Activated T-helper 2 cell treated with anti-CD3 and anti-CD28 coated beads, Interferon-gamma antibody, Interleukin-2, Interleukin-4, amounts not matched to agents 10 μg/mL and 5 μg/mL and 100 μg/mL, durations not matched to agents 14 hours and 24 hours and 36 hours (primary cell): Measurements from ENCODE around the gene RIPOR3. TPM values are rescaled to one million over a fixed set of nuclear protein-coding genes. Genes with fewer than 3 reads are reported as not detected.

Experiments used
- DNase-seq: peaks from one replicate; pipeline ENCODE4 v3.0.0; 2021; ENCODE audit warnings: low spot score
- H3K27ac Mint-ChIP-seq: one replicate; pipeline ENCODE4 v1.8.0; 2021; ENCODE audit warnings: mixed read lengths
- H3K27me3 Mint-ChIP-seq: one replicate; pipeline ENCODE4 v1.8.0; 2021; ENCODE audit warnings: low read depth, mixed read lengths
- H3K36me3 Mint-ChIP-seq: one replicate; pipeline ENCODE4 v1.8.0; 2021; ENCODE audit warnings: low read depth, mixed read lengths
- H3K4me1 Mint-ChIP-seq: one replicate; pipeline ENCODE4 v1.8.0; 2021; ENCODE audit warnings: low read depth, mixed read lengths
- H3K4me3 Mint-ChIP-seq: one replicate; pipeline ENCODE4 v1.8.0; 2021; ENCODE audit warnings: low read depth, mild to moderate bottlenecking, moderate library complexity, mixed read lengths
- H3K9me3 Mint-ChIP-seq: one replicate; pipeline ENCODE4 v1.8.0; 2021; ENCODE audit warnings: mixed read lengths
- intact Hi-C: fragments of 100-400 bp; cut with micrococcal nuclease; formaldehyde crosslinking; loops from one replicate; pipeline ENCODE4 v1.15.1; 2023
- total RNA-seq: library from RNA; stranded (reverse); gene quantifications from 2 replicates; pipeline ENCODE4 v1.2.3, GENCODE V29; 2022

Gene RIPOR3
- total RNA-seq, 1 donor from 2014 or later = not detected

GRCh38 chr20:50691573-50692551 is 520 bp upstream of the RIPOR3 start:
- H3K27me3 Mint-ChIP-seq = peaks cover 40% of the 10 kb centered on the region
- no peaks in the 10 kb centered on the region for H3K36me3 Mint-ChIP-seq
- no peak for DNase-seq
- intact Hi-C loops = no loop called here
- peaks cover 3% of the 10 kb centered on the region for H3K4me1 Mint-ChIP-seq
- no peaks in the 10 kb centered on the region for H3K9me3 Mint-ChIP-seq
- no peak overlapping the region for H3K4me3 Mint-ChIP-seq
- no peak overlapping the region for H3K27ac Mint-ChIP-seq

GRCh38 chr20:50689864-50690649 is 1.3 kb downstream of the RIPOR3 start:
- no peak for DNase-seq
- intact Hi-C loops = no loop called here
- Mint-ChIP-seq H3K4me3 (no peak overlapping the region), H3K27me3 (peaks cover 40% of the 10 kb centered on the region), H3K9me3 (no peaks in the 10 kb centered on the region), H3K4me1 (peaks cover 3% of the 10 kb centered on the region), H3K27ac (no peak overlapping the region), H3K36me3 (no peaks in the 10 kb centered on the region)

GRCh38 chr20:50688256-50688975 is 2.9 kb downstream of the RIPOR3 start:
- Mint-ChIP-seq H3K27ac (no peak overlapping the region), H3K9me3 (no peaks in the 10 kb centered on the region), H3K4me3 (no peak overlapping the region), H3K4me1 (peaks cover 3% of the 10 kb centered on the region), H3K27me3 (peaks cover 38% of the 10 kb centered on the region), H3K36me3 (no peaks in the 10 kb centered on the region)
- DNase-seq = no peak
- intact Hi-C loops = no loop called here

- Mint-ChIP-seq H3K27me3 (peaks cover 29% of the 10 kb centered on the region), H3K27ac (no peak overlapping the region), H3K9me3 (no peaks in the 10 kb centered on the region), H3K4me1 (peaks cover 3% of the 10 kb centered on the region), H3K4me3 (no peak overlapping the region), H3K36me3 (no peaks in the 10 kb centered on the region)
- no peak for DNase-seq
- intact Hi-C loops = no loop called here
Observed at GRCh38 chr20:50686821-50687220, 4.5 kb downstream of the RIPOR3 start.

GRCh38 chr20:50683570-50683969 is 7.8 kb downstream of the RIPOR3 start:
- Mint-ChIP-seq H3K9me3 (no peaks in the 10 kb centered on the region), H3K27me3 (peaks cover 3% of the 10 kb centered on the region), H3K36me3 (no peaks in the 10 kb centered on the region), H3K27ac (no peak overlapping the region), H3K4me3 (no peak overlapping the region), H3K4me1 (no peaks in the 10 kb centered on the region)
- DNase-seq = no peak
- intact Hi-C loops = no loop called here

- Mint-ChIP-seq H3K4me3 (no peak overlapping the region), H3K9me3 (no peaks in the 10 kb centered on the region), H3K27me3 (peaks cover 2% of the 10 kb centered on the region), H3K27ac (no peak overlapping the region), H3K36me3 (no peaks in the 10 kb centered on the region), H3K4me1 (no peaks in the 10 kb centered on the region)
- intact Hi-C loops = no loop called here
- DNase-seq = no peak
Observed at GRCh38 chr20:50682947-50683530, 8.3 kb downstream of the RIPOR3 start.

GRCh38 chr20:50682065-50682464 is 9.3 kb downstream of the RIPOR3 start:
- no peak for DNase-seq
- peaks cover 2% of the 10 kb centered on the region for H3K27me3 Mint-ChIP-seq
- no peaks in the 10 kb centered on the region for H3K36me3 Mint-ChIP-seq
- H3K9me3 Mint-ChIP-seq = no peaks in the 10 kb centered on the region
- no peaks in the 10 kb centered on the region for H3K4me1 Mint-ChIP-seq
- intact Hi-C loops = no loop called here
- no peak overlapping the region for H3K27ac Mint-ChIP-seq
- H3K4me3 Mint-ChIP-seq = no peak overlapping the region

GRCh38 chr20:50681359-50682064 is 9.8 kb downstream of the RIPOR3 start:
- Mint-ChIP-seq H3K27ac (no peak overlapping the region), H3K36me3 (no peaks in the 10 kb centered on the region), H3K4me1 (no peaks in the 10 kb centered on the region), H3K27me3 (peaks cover 2% of the 10 kb centered on the region), H3K9me3 (no peaks in the 10 kb centered on the region), H3K4me3 (no peak overlapping the region)
- DNase-seq = no peak
- intact Hi-C loops = no loop called here

GRCh38 chr20:50680105-50680960 is 11.0 kb downstream of the RIPOR3 start:
- DNase-seq = no peak
- Mint-ChIP-seq H3K27ac (no peak overlapping the region), H3K9me3 (no peaks in the 10 kb centered on the region), H3K27me3 (peaks cover 2% of the 10 kb centered on the region), H3K4me1 (no peaks in the 10 kb centered on the region), H3K4me3 (no peak overlapping the region), H3K36me3 (no peaks in the 10 kb centered on the region)
- intact Hi-C loops = no loop called here

- H3K27me3 Mint-ChIP-seq = peaks cover 2% of the 10 kb centered on the region
- intact Hi-C loops = no loop called here
- H3K36me3 Mint-ChIP-seq = no peaks in the 10 kb centered on the region
- H3K4me1 Mint-ChIP-seq = no peaks in the 10 kb centered on the region
- no peak overlapping the region for H3K4me3 Mint-ChIP-seq
- H3K27ac Mint-ChIP-seq = no peak overlapping the region
- no peak for DNase-seq
- H3K9me3 Mint-ChIP-seq = no peaks in the 10 kb centered on the region
Observed at GRCh38 chr20:50679753-50680104, 11.6 kb downstream of the RIPOR3 start.

GRCh38 chr20:50678169-50678898 is 13.0 kb downstream of the RIPOR3 start:
- H3K27me3 Mint-ChIP-seq = peaks cover 2% of the 10 kb centered on the region
- intact Hi-C loops = no loop called here
- no peaks in the 10 kb centered on the region for H3K36me3 Mint-ChIP-seq
- no peak overlapping the region for H3K4me3 Mint-ChIP-seq
- no peaks in the 10 kb centered on the region for H3K9me3 Mint-ChIP-seq
- H3K27ac Mint-ChIP-seq = no peak overlapping the region
- no peak for DNase-seq
- no peaks in the 10 kb centered on the region for H3K4me1 Mint-ChIP-seq
